GM21515 (cell line): ENCODE results near the gene IDH3B.

ENCODE experiments used
- ATAC-seq: cut with Tn5 transposase; IDR thresholded peaks from one replicate; pipeline ENCODE4 v1.9.1; 2021; ENCODE audit not compliant: unreplicated experiment

IDH3B gene

GRCh38 chr20:2658414-2659354 lies 5.3 kb downstream of the IDH3B start:
- ATAC-seq = no peak

- ATAC-seq = no peak
Observed at GRCh38 chr20:2657674-2658073, 6.3 kb downstream of the IDH3B start.

GRCh38 chr20:2657241-2657640 lies 6.8 kb downstream of the IDH3B start:
- no peak for ATAC-seq

GRCh38 chr20:2656471-2657117 lies 7.4 kb downstream of the IDH3B start:
- ATAC-seq = no peak

- ATAC-seq = no peak
Observed at GRCh38 chr20:2655331-2656116, 8.5 kb downstream of the IDH3B start.

- no peak for ATAC-seq
Observed at GRCh38 chr20:2654831-2655230, 9.2 kb downstream of the IDH3B start.

- no peak for ATAC-seq
Observed at GRCh38 chr20:2654384-2654822, 9.6 kb downstream of the IDH3B start.

GRCh38 chr20:2653556-2654383 lies 10.2 kb downstream of the IDH3B start:
- ATAC-seq = no peak

GRCh38 chr20:2652724-2653555 lies 11.1 kb downstream of the IDH3B start:
- ATAC-seq = peak; percentile 34

- ATAC-seq = peak; percentile 78
Observed at GRCh38 chr20:2651772-2652723, 12.0 kb downstream of the IDH3B start, which contains the start of gene NOP56. Gene NOP56 (plus strand): TSS chr20:2652632. CDS start chr20:2652661, 29 bp downstream.

GRCh38 chr20:2643708-2644107 lies 20.3 kb downstream of the IDH3B start:
- ATAC-seq = no peak

GRCh38 chr20:2640899-2641298 lies 23.1 kb downstream of the IDH3B start:
- no peak for ATAC-seq

GRCh38 chr20:2640260-2640659 lies 23.8 kb downstream of the IDH3B start:
- no peak for ATAC-seq

GRCh38 chr20:2637246-2637645 lies 26.8 kb downstream of the IDH3B start:
- ATAC-seq = no peak

- no peak for ATAC-seq
Observed at GRCh38 chr20:2633381-2633780, 30.6 kb downstream of the IDH3B start.

- ATAC-seq = no peak
Observed at GRCh38 chr20:2631228-2631627, 32.8 kb downstream of the IDH3B start.

- no peak for ATAC-seq
Observed at GRCh38 chr20:2626853-2627541, 37.0 kb downstream of the IDH3B start.

- no peak for ATAC-seq
Observed at GRCh38 chr20:2625062-2625461, 39.0 kb downstream of the IDH3B start.
